ENCODE data around the gene CACNA1E. TPM values are rescaled to one million over a fixed set of nuclear protein-coding genes. Genes with fewer than 3 reads are reported as not detected.

The CACNA1E gene
- total RNA-seq, 3 donors from 2014 or later (not counting 1 experiment from before 2014, with no cell fraction given): 0.40 TPM; not detected in 2

DNA sequence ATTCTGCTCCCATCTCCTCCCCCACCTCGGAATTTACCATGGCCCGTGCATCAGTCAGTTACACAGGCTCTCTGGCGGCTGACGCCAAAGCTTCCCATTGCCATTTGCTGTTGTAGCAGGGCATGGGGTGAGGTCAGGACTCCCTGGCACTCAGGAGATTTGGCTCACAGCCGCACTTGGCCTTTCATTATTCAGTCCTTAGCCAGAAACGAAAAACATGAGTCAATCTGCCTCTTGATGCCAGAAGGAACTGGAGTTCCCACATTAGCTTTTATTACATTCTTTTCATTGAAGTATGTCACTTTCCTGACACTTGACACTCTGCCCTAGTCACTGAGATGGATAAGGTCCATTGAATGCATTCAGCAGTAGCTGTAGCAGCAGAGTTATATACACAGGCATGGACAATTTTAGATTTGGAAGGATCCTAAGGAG, 260.6 kb downstream of the CACNA1E start:
- Mint-ChIP-seq H3K4me3 (no peak overlapping the region), H3K4me1 (no peaks in the 10 kb centered on the region), H3K27ac (no peak overlapping the region), H3K9me3 (no peaks in the 10 kb centered on the region), H3K27me3 (ENCODE audit: low read depth in 2 of 2) (no peaks in the 10 kb centered on the region), H3K36me3 (no peaks in the 10 kb centered on the region)
- intact Hi-C loops (cut with micrococcal nuclease): no loop called here
- H3K27me3 ChIP-seq (ENCODE audit: control insufficient read depth, insufficient read depth, low read length): no peaks in the 10 kb centered on the region
- H3K36me3 ChIP-seq (ENCODE audit: control insufficient read depth, insufficient read depth, low read length): no peaks in the 10 kb centered on the region
- no peak overlapping the region for H3K27ac ChIP-seq (ENCODE audit: low read length)
- DNase-seq (no peak), ATAC-seq (no peak)
- H3K4me3 ChIP-seq (ENCODE audit: low read length): no peak overlapping the region
- no peak for TF ChIP-seq CTCF (IDR thresholded peaks at IDR 0.05)
- no peaks in the 10 kb centered on the region for H3K9me3 ChIP-seq (ENCODE audit: control insufficient read depth, insufficient read depth, low read length)
- no peaks in the 10 kb centered on the region for H3K4me1 ChIP-seq (ENCODE audit: control insufficient read depth, insufficient read depth, low read length)
- 73% methylated on average over 6 of the region's 6 CpGs for WGBS (ENCODE audit: insufficient coverage)

- WGBS (ENCODE audit: insufficient coverage): 82% methylated on average over 2 of the region's 2 CpGs
- Histone ChIP-seq H3K4me1 (ENCODE audit: control insufficient read depth, insufficient read depth, low read length) (no peaks in the 10 kb centered on the region), H3K9me3 (ENCODE audit: control insufficient read depth, insufficient read depth, low read length) (no peaks in the 10 kb centered on the region), H3K36me3 (ENCODE audit: control insufficient read depth, insufficient read depth, low read length) (no peaks in the 10 kb centered on the region), H3K27ac (ENCODE audit: low read length) (no peak overlapping the region), H3K27me3 (ENCODE audit: control insufficient read depth, insufficient read depth, low read length) (no peaks in the 10 kb centered on the region), H3K4me3 (ENCODE audit: low read length) (no peak overlapping the region)
- H3K36me3 Mint-ChIP-seq: no peaks in the 10 kb centered on the region
- TF ChIP-seq CTCF (IDR thresholded peaks at IDR 0.05): no peak
- no peak overlapping the region for H3K4me3 Mint-ChIP-seq
- H3K4me1 Mint-ChIP-seq: no peaks in the 10 kb centered on the region
- ATAC-seq (no peak), DNase-seq (no peak)
- no peak overlapping the region for H3K27ac Mint-ChIP-seq
- no peaks in the 10 kb centered on the region for H3K9me3 Mint-ChIP-seq
- H3K27me3 Mint-ChIP-seq (ENCODE audit: low read depth in 2 of 2): no peaks in the 10 kb centered on the region
- intact Hi-C loops (cut with micrococcal nuclease): no loop called here
Measured at GRCh38 chr1:181746224-181746623, 262.9 kb downstream of the CACNA1E start.

DNA sequence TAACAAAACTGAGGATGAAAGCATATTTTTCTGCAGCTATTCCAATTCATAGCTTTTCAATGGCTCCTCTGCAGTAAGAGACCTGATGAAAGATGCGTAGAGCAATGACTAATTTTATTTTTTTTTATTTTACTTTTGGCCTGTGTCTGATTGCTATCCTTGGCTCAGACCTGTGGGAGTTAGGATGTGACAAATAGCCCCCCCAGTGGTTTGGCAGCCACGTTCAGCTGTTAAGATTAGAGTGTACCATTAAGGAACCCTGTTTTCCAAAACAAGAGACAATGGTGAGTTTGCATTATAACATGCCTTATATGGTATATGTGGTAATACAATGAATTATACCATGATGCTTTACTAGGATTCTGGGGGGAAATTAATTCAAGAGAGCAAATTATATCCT, 264.7 kb downstream of the CACNA1E start:
- DNase-seq: no peak
- intact Hi-C loops (cut with micrococcal nuclease): no loop called here
- H3K27me3 ChIP-seq (ENCODE audit: control insufficient read depth, insufficient read depth, low read length): no peaks in the 10 kb centered on the region
- H3K4me3 ChIP-seq (ENCODE audit: low read length): no peak overlapping the region
- H3K27ac Mint-ChIP-seq: no peak overlapping the region
- no peaks in the 10 kb centered on the region for H3K9me3 ChIP-seq (ENCODE audit: control insufficient read depth, insufficient read depth, low read length)
- no peak overlapping the region for H3K27ac ChIP-seq (ENCODE audit: low read length)
- no peaks in the 10 kb centered on the region for H3K36me3 Mint-ChIP-seq
- H3K27me3 Mint-ChIP-seq (ENCODE audit: low read depth in 2 of 2): peaks cover 0 to 3% of the 10 kb centered on the region in 2 donors
- no peak for TF ChIP-seq CTCF (IDR thresholded peaks at IDR 0.05)
- no peaks in the 10 kb centered on the region for H3K4me1 Mint-ChIP-seq
- H3K4me1 ChIP-seq (ENCODE audit: control insufficient read depth, insufficient read depth, low read length): no peaks in the 10 kb centered on the region
- WGBS (ENCODE audit: insufficient coverage): 80% methylated on average over 2 of the region's 2 CpGs
- no peak for ATAC-seq
- no peak overlapping the region for H3K4me3 Mint-ChIP-seq
- no peaks in the 10 kb centered on the region for H3K36me3 ChIP-seq (ENCODE audit: control insufficient read depth, insufficient read depth, low read length)
- no peaks in the 10 kb centered on the region for H3K9me3 Mint-ChIP-seq

- DNase-seq: no peak
- Histone ChIP-seq H3K4me1 (ENCODE audit: control insufficient read depth, insufficient read depth, low read length) (no peaks in the 10 kb centered on the region), H3K36me3 (ENCODE audit: control insufficient read depth, insufficient read depth, low read length) (no peaks in the 10 kb centered on the region), H3K9me3 (ENCODE audit: control insufficient read depth, insufficient read depth, low read length) (no peaks in the 10 kb centered on the region), H3K27ac (ENCODE audit: low read length) (no peak overlapping the region), H3K4me3 (ENCODE audit: low read length) (no peak overlapping the region), H3K27me3 (ENCODE audit: control insufficient read depth, insufficient read depth, low read length) (no peaks in the 10 kb centered on the region)
- Mint-ChIP-seq H3K4me1 (no peaks in the 10 kb centered on the region), H3K27me3 (ENCODE audit: low read depth in 2 of 2) (peaks cover 0 to 3% of the 10 kb centered on the region in 2 donors), H3K27ac (no peak overlapping the region), H3K4me3 (no peak overlapping the region), H3K36me3 (no peaks in the 10 kb centered on the region), H3K9me3 (no peaks in the 10 kb centered on the region)
- 80% methylated on average over 4 of the region's 4 CpGs for WGBS (ENCODE audit: insufficient coverage)
- ATAC-seq: no peak
- intact Hi-C loops (cut with micrococcal nuclease): no loop called here
- no peak for TF ChIP-seq CTCF (IDR thresholded peaks at IDR 0.05)
Measured at GRCh38 chr1:181754103-181754502, 270.8 kb downstream of the CACNA1E start.

Measured in natural killer cell (primary cell).